ENCODE results near the gene ZIM2. TPM values are rescaled to one million over a fixed set of nuclear protein-coding genes. Genes with fewer than 3 reads are reported as not detected.

The ZIM2 gene
- total RNA-seq, 1 experiment from 2014 or later, result not detected

DNA sequence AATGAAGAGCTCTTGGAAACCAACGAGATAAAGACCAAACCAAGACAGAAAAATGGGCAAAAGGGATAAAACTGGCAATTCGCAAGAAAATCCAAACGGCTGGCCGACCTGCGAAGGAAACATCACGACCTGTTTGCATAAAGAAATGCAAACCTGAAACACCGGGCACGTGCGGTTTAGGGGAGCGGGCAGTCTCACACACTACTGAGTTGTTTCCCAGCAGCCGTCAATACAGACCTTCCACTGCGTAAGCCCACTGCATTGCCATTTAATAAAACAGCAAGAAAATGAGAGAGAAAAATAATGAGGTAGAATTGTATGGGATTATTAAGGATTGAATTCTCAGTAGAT is 642 bp upstream of the ZIM2 start:
- TF ChIP-seq ZNF416 (CRISPR knock-in tag; IDR thresholded peaks at IDR 0.05) (no peak), TP53 (CRISPR knock-in tag; IDR thresholded peaks at IDR 0.05) (no peak), IRF2 (CRISPR knock-in tag; IDR thresholded peaks at IDR 0.05; ENCODE audit: borderline replicate concordance, low read depth) (no peak), OVOL2 (CRISPR knock-in tag; IDR thresholded peaks at IDR 0.05; ENCODE audit: borderline replicate concordance) (no peak), TEAD1 (CRISPR knock-in tag; IDR thresholded peaks at IDR 0.05) (no peak), TCF7 (CRISPR knock-in tag; IDR thresholded peaks at IDR 0.05; ENCODE audit: low read depth) (no peak)
- TF ChIP-seq, protein P1, sequence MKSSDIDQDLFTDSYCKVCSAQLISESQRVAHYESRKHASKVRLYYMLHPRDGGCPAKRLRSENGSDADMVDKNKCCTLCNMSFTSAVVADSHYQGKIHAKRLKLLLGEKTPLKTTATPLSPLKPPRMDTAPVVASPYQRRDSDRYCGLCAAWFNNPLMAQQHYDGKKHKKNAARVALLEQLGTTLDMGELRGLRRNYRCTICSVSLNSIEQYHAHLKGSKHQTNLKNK (CRISPR knock-in tag; IDR thresholded peaks at IDR 0.05), result no peak
- TF ChIP-seq, protein P2, sequence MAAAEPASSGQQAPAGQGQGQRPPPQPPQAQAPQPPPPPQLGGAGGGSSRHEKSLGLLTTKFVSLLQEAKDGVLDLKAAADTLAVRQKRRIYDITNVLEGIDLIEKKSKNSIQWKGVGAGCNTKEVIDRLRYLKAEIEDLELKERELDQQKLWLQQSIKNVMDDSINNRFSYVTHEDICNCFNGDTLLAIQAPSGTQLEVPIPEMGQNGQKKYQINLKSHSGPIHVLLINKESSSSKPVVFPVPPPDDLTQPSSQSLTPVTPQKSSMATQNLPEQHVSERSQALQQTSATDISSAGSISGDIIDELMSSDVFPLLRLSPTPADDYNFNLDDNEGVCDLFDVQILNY (CRISPR knock-in tag; IDR thresholded peaks at IDR 0.05), result no peak
- TF ChIP-seq, protein P3, sequence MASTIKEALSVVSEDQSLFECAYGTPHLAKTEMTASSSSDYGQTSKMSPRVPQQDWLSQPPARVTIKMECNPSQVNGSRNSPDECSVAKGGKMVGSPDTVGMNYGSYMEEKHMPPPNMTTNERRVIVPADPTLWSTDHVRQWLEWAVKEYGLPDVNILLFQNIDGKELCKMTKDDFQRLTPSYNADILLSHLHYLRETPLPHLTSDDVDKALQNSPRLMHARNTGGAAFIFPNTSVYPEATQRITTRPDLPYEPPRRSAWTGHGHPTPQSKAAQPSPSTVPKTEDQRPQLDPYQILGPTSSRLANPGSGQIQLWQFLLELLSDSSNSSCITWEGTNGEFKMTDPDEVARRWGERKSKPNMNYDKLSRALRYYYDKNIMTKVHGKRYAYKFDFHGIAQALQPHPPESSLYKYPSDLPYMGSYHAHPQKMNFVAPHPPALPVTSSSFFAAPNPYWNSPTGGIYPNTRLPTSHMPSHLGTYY (CRISPR knock-in tag; IDR thresholded peaks at IDR 0.05), result no peak
- H3K4me3 Mint-ChIP-seq, result no peak overlapping the region
- H3K27me3 Mint-ChIP-seq (ENCODE audit: low read depth), result peaks cover 11% of the 10 kb centered on the region
- ATAC-seq, result no peak
- ChIA-PET CTCF (no interaction called here), POLR2A (no interaction called here)
- no peak overlapping the region for H3K27ac Mint-ChIP-seq
- peaks cover 42% of the 10 kb centered on the region for H3K36me3 Mint-ChIP-seq
- peaks cover 34% of the 10 kb centered on the region for H3K9me3 Mint-ChIP-seq
- DNase-seq (ENCODE audit: low spot score), result no peak
- H3K4me1 Mint-ChIP-seq, result no peaks in the 10 kb centered on the region

DNA sequence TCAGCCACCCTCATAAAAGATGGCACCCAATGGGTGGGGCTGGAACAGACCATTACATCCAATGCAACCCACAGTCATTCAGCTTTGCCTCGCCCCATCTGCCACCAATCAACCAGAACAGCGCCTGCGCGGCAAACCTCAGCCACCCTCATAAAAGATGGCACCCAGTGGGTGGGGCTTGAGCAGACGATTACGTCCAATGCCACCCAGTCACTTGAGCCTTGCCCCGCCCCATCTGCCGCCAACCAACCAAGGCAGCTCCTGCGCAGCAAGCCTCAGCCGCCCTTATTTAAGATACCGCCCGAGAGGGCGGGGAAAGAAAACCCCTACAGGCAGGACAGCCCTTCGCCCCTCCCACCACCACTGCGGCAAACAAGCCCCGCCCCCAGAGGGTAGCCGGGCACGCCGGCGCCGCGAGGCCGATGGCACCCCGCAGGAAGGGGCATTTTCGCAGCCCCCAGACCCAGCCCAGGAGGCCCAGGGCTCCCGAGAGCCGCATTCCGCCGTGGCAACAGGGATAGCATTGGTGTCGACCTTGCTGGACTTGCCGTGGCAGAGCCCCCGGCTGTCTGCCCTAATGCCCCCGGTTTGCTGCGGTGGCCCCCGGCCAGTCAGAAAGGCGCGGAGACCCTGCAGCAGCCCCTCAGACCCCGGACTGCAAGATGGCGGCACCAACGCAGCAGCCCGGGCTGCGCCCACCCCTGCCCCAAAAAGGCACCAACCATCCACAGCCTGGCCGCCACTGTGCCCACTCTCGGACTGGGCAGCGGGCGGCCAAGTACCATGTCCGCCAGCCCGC is 675 bp downstream of the ZIM2 start:
- no peak overlapping the region for H3K27ac Mint-ChIP-seq
- ChIA-PET POLR2A (no interaction called here), CTCF (no interaction called here)
- no peaks in the 10 kb centered on the region for H3K4me1 Mint-ChIP-seq
- H3K9me3 Mint-ChIP-seq, result peaks cover 37% of the 10 kb centered on the region
- peaks cover 49% of the 10 kb centered on the region for H3K36me3 Mint-ChIP-seq
- DNase-seq (ENCODE audit: low spot score), result no peak
- H3K4me3 Mint-ChIP-seq, result no peak overlapping the region
- TF ChIP-seq, protein P4, sequence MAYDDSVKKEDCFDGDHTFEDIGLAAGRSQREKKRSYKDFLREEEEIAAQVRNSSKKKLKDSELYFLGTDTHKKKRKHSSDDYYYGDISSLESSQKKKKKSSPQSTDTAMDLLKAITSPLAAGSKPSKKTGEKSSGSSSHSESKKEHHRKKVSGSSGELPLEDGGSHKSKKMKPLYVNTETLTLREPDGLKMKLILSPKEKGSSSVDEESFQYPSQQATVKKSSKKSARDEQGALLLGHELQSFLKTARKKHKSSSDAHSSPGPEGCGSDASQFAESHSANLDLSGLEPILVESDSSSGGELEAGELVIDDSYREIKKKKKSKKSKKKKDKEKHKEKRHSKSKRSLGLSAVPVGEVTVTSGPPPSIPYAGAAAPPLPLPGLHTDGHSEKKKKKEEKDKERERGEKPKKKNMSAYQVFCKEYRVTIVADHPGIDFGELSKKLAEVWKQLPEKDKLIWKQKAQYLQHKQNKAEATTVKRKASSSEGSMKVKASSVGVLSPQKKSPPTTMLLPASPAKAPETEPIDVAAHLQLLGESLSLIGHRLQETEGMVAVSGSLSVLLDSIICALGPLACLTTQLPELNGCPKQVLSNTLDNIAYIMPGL (CRISPR knock-in tag; IDR thresholded peaks at IDR 0.05), result no peak
- TF ChIP-seq, protein P5, sequence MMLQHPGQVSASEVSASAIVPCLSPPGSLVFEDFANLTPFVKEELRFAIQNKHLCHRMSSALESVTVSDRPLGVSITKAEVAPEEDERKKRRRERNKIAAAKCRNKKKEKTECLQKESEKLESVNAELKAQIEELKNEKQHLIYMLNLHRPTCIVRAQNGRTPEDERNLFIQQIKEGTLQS (CRISPR knock-in tag; conservative IDR thresholded peaks at IDR 0.05), result no peak
- TF ChIP-seq TP53 (CRISPR knock-in tag; IDR thresholded peaks at IDR 0.05), result no peak
- no peak for TF ChIP-seq FOXJ3 (CRISPR knock-in tag; IDR thresholded peaks at IDR 0.05; ENCODE audit: borderline replicate concordance)
- no peak for TF ChIP-seq ZNF396 (CRISPR knock-in tag; IDR thresholded peaks at IDR 0.05; ENCODE audit: borderline replicate concordance)
- H3K27me3 Mint-ChIP-seq (ENCODE audit: low read depth), result peaks cover 11% of the 10 kb centered on the region
- ATAC-seq, result no peak

DNA sequence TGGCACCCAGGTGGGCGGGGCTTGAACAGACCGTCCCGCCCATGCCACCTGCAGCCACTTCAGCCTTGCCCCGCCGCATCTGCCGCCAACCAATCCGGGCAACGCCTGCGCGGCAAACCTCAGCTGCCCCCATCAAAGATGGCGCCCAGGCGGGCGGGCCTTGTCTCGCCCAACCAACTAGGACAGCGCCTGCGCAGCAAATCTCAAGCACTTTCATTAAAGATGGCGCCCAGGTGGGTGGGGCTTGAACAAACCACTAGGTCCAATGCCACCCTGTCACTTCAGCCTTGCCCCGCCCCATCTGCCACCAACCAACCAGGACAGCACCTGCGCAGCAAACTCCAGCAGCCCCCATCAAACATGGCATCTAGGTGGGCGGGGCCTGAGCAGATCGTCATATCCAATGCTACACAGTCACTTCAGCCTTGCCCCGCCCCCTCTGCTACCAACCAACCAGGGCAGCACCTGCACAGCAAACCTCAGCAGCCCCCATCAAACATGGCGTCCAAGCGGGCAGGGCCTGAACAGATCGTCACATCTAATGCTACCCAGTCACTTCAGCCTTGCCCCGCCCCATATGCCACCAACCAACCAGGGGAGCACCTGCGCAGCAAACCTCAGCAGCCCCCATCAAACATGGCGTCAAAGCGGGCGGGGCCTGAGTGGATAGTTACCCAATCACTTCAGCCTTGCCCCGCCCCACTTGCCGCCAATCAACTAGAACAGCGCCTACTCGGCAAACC is 1.4 kb downstream of the ZIM2 start:
- POLR2A ChIA-PET, result no interaction called here
- TF ChIP-seq ZNF423 (CRISPR knock-in tag; IDR thresholded peaks at IDR 0.05), result no peak
- no peak for TF ChIP-seq NR1H2 (CRISPR knock-in tag; IDR thresholded peaks at IDR 0.05)
- no peak for TF ChIP-seq JUN (CRISPR knock-in tag; IDR thresholded peaks at IDR 0.05)
- TF ChIP-seq, protein P6, sequence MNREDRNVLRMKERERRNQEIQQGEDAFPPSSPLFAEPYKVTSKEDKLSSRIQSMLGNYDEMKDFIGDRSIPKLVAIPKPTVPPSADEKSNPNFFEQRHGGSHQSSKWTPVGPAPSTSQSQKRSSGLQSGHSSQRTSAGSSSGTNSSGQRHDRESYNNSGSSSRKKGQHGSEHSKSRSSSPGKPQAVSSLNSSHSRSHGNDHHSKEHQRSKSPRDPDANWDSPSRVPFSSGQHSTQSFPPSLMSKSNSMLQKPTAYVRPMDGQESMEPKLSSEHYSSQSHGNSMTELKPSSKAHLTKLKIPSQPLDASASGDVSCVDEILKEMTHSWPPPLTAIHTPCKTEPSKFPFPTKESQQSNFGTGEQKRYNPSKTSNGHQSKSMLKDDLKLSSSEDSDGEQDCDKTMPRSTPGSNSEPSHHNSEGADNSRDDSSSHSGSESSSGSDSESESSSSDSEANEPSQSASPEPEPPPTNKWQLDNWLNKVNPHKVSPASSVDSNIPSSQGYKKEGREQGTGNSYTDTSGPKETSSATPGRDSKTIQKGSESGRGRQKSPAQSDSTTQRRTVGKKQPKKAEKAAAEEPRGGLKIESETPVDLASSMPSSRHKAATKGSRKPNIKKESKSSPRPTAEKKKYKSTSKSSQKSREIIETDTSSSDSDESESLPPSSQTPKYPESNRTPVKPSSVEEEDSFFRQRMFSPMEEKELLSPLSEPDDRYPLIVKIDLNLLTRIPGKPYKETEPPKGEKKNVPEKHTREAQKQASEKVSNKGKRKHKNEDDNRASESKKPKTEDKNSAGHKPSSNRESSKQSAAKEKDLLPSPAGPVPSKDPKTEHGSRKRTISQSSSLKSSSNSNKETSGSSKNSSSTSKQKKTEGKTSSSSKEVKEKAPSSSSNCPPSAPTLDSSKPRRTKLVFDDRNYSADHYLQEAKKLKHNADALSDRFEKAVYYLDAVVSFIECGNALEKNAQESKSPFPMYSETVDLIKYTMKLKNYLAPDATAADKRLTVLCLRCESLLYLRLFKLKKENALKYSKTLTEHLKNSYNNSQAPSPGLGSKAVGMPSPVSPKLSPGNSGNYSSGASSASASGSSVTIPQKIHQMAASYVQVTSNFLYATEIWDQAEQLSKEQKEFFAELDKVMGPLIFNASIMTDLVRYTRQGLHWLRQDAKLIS (CRISPR knock-in tag; IDR thresholded peaks at IDR 0.05; ENCODE audit: borderline replicate concordance), result no peak
- TF ChIP-seq KAT7 (CRISPR knock-in tag; IDR thresholded peaks at IDR 0.05; ENCODE audit: borderline replicate concordance), result no peak
- TF ChIP-seq ETV6 (CRISPR knock-in tag; IDR thresholded peaks at IDR 0.05), result no peak
- TF ChIP-seq FOXK1 (CRISPR knock-in tag; IDR thresholded peaks at IDR 0.05), result no peak
- no peak for TF ChIP-seq FOXJ3 (CRISPR knock-in tag; IDR thresholded peaks at IDR 0.05; ENCODE audit: borderline replicate concordance)
- TF ChIP-seq, protein P7, sequence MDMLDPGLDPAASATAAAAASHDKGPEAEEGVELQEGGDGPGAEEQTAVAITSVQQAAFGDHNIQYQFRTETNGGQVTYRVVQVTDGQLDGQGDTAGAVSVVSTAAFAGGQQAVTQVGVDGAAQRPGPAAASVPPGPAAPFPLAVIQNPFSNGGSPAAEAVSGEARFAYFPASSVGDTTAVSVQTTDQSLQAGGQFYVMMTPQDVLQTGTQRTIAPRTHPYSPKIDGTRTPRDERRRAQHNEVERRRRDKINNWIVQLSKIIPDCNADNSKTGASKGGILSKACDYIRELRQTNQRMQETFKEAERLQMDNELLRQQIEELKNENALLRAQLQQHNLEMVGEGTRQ (CRISPR knock-in tag; IDR thresholded peaks at IDR 0.05), result no peak
- no peak for TF ChIP-seq ZNF396 (CRISPR knock-in tag; IDR thresholded peaks at IDR 0.05; ENCODE audit: borderline replicate concordance)
- TF ChIP-seq PRRX2 (CRISPR knock-in tag; IDR thresholded peaks at IDR 0.05), result no peak

More for the DNA sequence above, 1.4 kb downstream of the ZIM2 start:
- Mint-ChIP-seq H3K4me1 (no peaks in the 10 kb centered on the region), H3K36me3 (peaks cover 57% of the 10 kb centered on the region), H3K27me3 (ENCODE audit: low read depth) (peaks cover 11% of the 10 kb centered on the region), H3K9me3 (peaks cover 44% of the 10 kb centered on the region), H3K27ac (no peak overlapping the region), H3K4me3 (no peak overlapping the region)
- ATAC-seq (no peak), DNase-seq (ENCODE audit: low spot score) (no peak)
- CTCF ChIA-PET, result no interaction called here
